OCI-LY7 (cell line): Measurements from ENCODE around the gene LHX3. TPM values are rescaled to one million over a fixed set of nuclear protein-coding genes. Genes with fewer than 3 reads are reported as not detected.

Experiments used
- BruUV-seq: library from RNA; stranded (reverse); fragments of 400-500 nt; replicated peaks from 2 replicates; lab custom pipeline; 2021; lab: Mats Ljungman, UMichigan
- CTCF ChIA-PET: fragments of 300-600 bp; sonication (Branson Sonifier 250); formaldehyde crosslinking; loops from one replicate; lab custom pipeline; 2022; ENCODE audit warnings: antibody characterized with exemption; ENCODE audit not compliant: unreplicated experiment; lab: Charles Lee
- POLR2A ChIA-PET: fragments of 300-600 bp; sonication (Branson Sonifier 250); formaldehyde crosslinking; loops from one replicate; lab custom pipeline; 2022; ENCODE audit warnings: antibody characterized with exemption; lab: Charles Lee
- DNase-seq: peaks from one replicate; pipeline ENCODE4 v3.0.0-alpha.2; 2015; ENCODE audit warnings: low spot score
- H2AFZ ChIP-seq: fragments of 200-600 bp; sonication (generic), shearing (Covaris generic); 2 replicates; pipeline ENCODE4 v1.6.1; 2014; ENCODE audit warnings: mild to moderate bottlenecking, antibody characterized with exemption, low read length, moderate library complexity
- H3K27ac ChIP-seq: fragments of 200-600 bp; sonication (generic); 2 replicates; pipeline ENCODE4 v1.5.1; 2014; ENCODE audit warnings: mixed run types, low read depth, mild to moderate bottlenecking, moderate library complexity, low read length, inconsistent platforms; ENCODE audit not compliant: poor library complexity, severe bottlenecking
- H3K36me3 ChIP-seq: fragments of 200-600 bp; sonication (generic); 2 replicates; pipeline ENCODE4 v1.6.1; 2014; ENCODE audit warnings: mild to moderate bottlenecking, antibody characterized with exemption, low read length, moderate library complexity, mixed read lengths; ENCODE audit not compliant: insufficient read depth
- H3K4me1 ChIP-seq: fragments of 200-600 bp; sonication (generic); 2 replicates; pipeline ENCODE4 v1.5.1; 2014; ENCODE audit warnings: mild to moderate bottlenecking, low read length; ENCODE audit not compliant: insufficient read depth, poor library complexity, severe bottlenecking
- H3K4me2 ChIP-seq: fragments of 200-600 bp; sonication (generic); 2 replicates; pipeline ENCODE4 v1.6.1; 2014; ENCODE audit warnings: mild to moderate bottlenecking, low read length
- H3K4me3 ChIP-seq: fragments of 200-600 bp; sonication (generic); 2 replicates; pipeline ENCODE4 v1.5.1; 2014; ENCODE audit warnings: mild to moderate bottlenecking, low read depth, low read length; ENCODE audit not compliant: poor library complexity, severe bottlenecking
- H3K79me2 ChIP-seq: fragments of 200-600 bp; sonication (generic); 2 replicates; pipeline ENCODE4 v1.6.1; 2016; ENCODE audit warnings: low read depth, mild to moderate bottlenecking, low read length, moderate library complexity, mixed read lengths; ENCODE audit not compliant: insufficient read depth
- H3K9me2 ChIP-seq: fragments of 200-600 bp; sonication (generic); 2 replicates; pipeline ENCODE4 v1.6.1; 2016; ENCODE audit warnings: mild to moderate bottlenecking, low read length, mixed read lengths; ENCODE audit not compliant: insufficient read depth
- H3K9me3 ChIP-seq: fragments of 200-600 bp; sonication (generic); 2 replicates; pipeline ENCODE4 v1.6.1; 2014; ENCODE audit warnings: mild to moderate bottlenecking, mixed run types, low read length, mixed read lengths
- H4K20me1 ChIP-seq: fragments of 200-600 bp; sonication (generic); 2 replicates; pipeline ENCODE4 v1.6.1; 2014; ENCODE audit warnings: mild to moderate bottlenecking, antibody characterized with exemption, low read length, moderate library complexity, mixed read lengths; ENCODE audit not compliant: insufficient read depth
- CTCF ChIP-seq: fragments of 200-600 bp; sonication (generic); conservative IDR thresholded peaks from 2 replicates; pipeline ENCODE4 v1.5.1; 2014; ENCODE audit warnings: mild to moderate bottlenecking, antibody characterized with exemption, low read length, moderate library complexity, mixed read lengths
- EZH2phosphoT487 ChIP-seq: fragments of 200-600 bp; sonication (generic); IDR thresholded peaks from 2 replicates; pipeline ENCODE4 v1.6.1; 2018; ENCODE audit warnings: low read depth, borderline replicate concordance, mild to moderate bottlenecking, mixed run types, antibody characterized with exemption, low read length, moderate library complexity, mixed read lengths
- intact Hi-C: fragments of 100-400 bp; cut with micrococcal nuclease; formaldehyde crosslinking; loops from one replicate; pipeline ENCODE4 v1.10.0; 2022; ENCODE audit not compliant: unreplicated experiment
- total RNA-seq, 2 experiments: library from RNA; depleted of rRNA in 1 of 2; stranded (reverse); fragments of >200 nt in 1 of 2; shearing (Covaris generic) in 1 of 2; gene quantifications; 2 replicates each; pipeline ENCODE4 v1.2.3, GENCODE V29; 2014 to 2022

LHX3 gene
- total RNA-seq, 2 experiments from 2014 or later, result 0.15 TPM; not detected in 1

GRCh38 chr9:136242918-136243525 lies 38.1 kb upstream of the LHX3 start:
- Histone ChIP-seq H3K36me3 (peaks cover 50% of the 10 kb centered on the region), H3K27ac (peak overlapping the region; percentile 86), H4K20me1 (peaks cover 38% of the 10 kb centered on the region), H3K79me2 (peaks cover 72% of the 10 kb centered on the region), H3K4me3 (peak overlapping the region; percentile 98), H3K4me1 (peaks cover 72% of the 10 kb centered on the region), H3K9me2 (no peaks in the 10 kb centered on the region), H3K4me2 (peak overlapping the region; percentile 92), H3K9me3 (no peaks in the 10 kb centered on the region), H2AFZ (no peak overlapping the region)
- ChIA-PET CTCF (interaction anchor here (0.8 kb wide), 1 partner anchor 20 kb away, joined by 4 read pairs; no protein-coding TSS in a partner anchor), POLR2A (interaction anchor here (1.0 to 1.5 kb wide), 2 partner anchors 18 to 20 kb away, joined by 4 to 6 read pairs; no protein-coding TSS in a partner anchor)
- intact Hi-C loops, result loop anchor here (1.0 to 5.0 kb wide), 3 partner anchors 18 to 231 kb away; no protein-coding TSS in a partner anchor
- DNase-seq, result peak; percentile 65
- no TSS peak for BruUV-seq
- no peak for TF ChIP-seq EZH2phosphoT487
- TF ChIP-seq CTCF, result peak; percentile 75

GRCh38 chr9:136242248-136242647 lies 37.3 kb upstream of the LHX3 start:
- DNase-seq, result no peak
- H3K9me2 ChIP-seq, result no peaks in the 10 kb centered on the region
- peaks cover 77% of the 10 kb centered on the region for H3K4me1 ChIP-seq
- BruUV-seq, result no TSS peak
- peaks cover 43% of the 10 kb centered on the region for H4K20me1 ChIP-seq
- peak overlapping the region; percentile 98 for H3K4me3 ChIP-seq
- peak overlapping the region; percentile 92 for H3K4me2 ChIP-seq
- intact Hi-C loops, result loop anchor here (5.0 kb wide), 1 partner anchor 230 kb away; no protein-coding TSS in a partner anchor
- TF ChIP-seq EZH2phosphoT487 (no peak), CTCF (no peak)
- CTCF ChIA-PET, result no interaction called here
- no peaks in the 10 kb centered on the region for H3K9me3 ChIP-seq
- peak overlapping the region; percentile 86 for H3K27ac ChIP-seq
- no peak overlapping the region for H2AFZ ChIP-seq
- H3K79me2 ChIP-seq, result peaks cover 79% of the 10 kb centered on the region
- POLR2A ChIA-PET, result interaction anchor here (1.0 to 1.5 kb wide), 2 partner anchors 17 to 19 kb away, joined by 4 to 6 read pairs; no protein-coding TSS in a partner anchor
- H3K36me3 ChIP-seq, result peaks cover 58% of the 10 kb centered on the region

DNA sequence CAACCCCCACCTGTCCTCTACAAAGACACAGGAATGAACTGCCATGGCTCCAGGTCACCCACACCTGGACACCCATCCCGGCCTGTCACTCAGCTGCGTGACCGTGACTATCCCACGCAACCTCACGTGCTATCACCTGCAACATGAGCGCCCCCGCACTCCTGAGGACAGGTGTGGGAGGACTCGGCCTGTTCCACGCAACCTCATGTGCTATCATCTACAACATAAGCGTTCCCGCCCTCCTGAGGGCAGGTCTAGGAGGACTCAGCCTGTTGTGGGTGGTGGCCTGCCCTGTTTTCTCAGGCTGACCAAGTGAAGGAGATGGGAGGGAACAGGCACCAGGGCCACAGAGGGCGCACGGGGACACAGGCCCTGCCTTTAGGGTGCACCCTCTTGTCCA lies 36.6 kb upstream of the LHX3 start:
- CTCF ChIA-PET, result no interaction called here
- H4K20me1 ChIP-seq, result peaks cover 43% of the 10 kb centered on the region
- peak overlapping the region; percentile 85 for H3K27ac ChIP-seq
- no peak overlapping the region for H3K4me3 ChIP-seq
- peaks cover 63% of the 10 kb centered on the region for H3K36me3 ChIP-seq
- peaks cover 76% of the 10 kb centered on the region for H3K4me1 ChIP-seq
- intact Hi-C loops, result loop anchor here (5.0 kb wide), 1 partner anchor 229 kb away; no protein-coding TSS in a partner anchor
- no peaks in the 10 kb centered on the region for H3K9me3 ChIP-seq
- DNase-seq, result no peak
- peaks cover 79% of the 10 kb centered on the region for H3K79me2 ChIP-seq
- peak overlapping the region; percentile 92 for H3K4me2 ChIP-seq
- POLR2A ChIA-PET, result no interaction called here
- no TSS peak for BruUV-seq
- no peak overlapping the region for H2AFZ ChIP-seq
- H3K9me2 ChIP-seq, result no peaks in the 10 kb centered on the region
- TF ChIP-seq EZH2phosphoT487 (no peak), CTCF (no peak)
